ENCODE data around the gene CELSR2.

DNA sequence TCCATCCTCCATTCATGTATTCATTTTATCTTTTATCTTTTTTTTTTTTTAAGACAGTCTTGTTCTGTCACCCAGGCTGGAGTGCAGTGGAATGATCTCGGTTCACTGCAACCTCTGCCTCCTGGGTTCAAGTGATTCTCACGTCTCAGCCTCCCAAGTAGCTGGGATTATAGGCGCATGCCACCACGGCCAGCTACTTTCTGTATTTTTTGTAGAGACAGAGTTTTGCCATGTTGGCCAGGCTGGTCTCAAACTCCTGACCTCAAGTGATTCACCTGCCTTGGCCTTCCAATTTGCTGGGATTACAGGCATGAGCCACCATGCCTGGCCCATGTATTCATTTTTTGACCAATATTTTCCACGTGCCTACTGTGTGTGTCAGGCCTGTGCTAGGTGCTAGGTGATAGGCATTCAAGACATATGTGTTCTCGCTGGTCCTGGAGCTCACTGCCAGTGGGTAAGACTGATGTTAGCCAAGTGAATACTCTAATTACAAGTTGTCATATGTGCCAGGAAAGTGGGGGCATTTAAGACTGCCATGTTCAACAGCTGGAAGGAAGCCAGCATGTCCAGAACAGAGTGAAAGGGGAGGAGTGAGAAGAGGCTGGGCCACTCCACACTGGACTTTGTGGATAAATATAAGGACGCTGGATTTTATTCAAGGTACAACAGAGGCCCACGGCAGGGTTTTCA lies 5.3 kb upstream of the CELSR2 start:
- TF ChIP-seq POLR2AphosphoS5 (IDR thresholded peaks at IDR 0.05; ENCODE audit: low read depth, low read length), result no peak
- no peak for TF ChIP-seq TAF1 (IDR thresholded peaks at IDR 0.05; ENCODE audit: borderline replicate concordance, insufficient read depth, low read length)
- TF ChIP-seq, protein P1, sequence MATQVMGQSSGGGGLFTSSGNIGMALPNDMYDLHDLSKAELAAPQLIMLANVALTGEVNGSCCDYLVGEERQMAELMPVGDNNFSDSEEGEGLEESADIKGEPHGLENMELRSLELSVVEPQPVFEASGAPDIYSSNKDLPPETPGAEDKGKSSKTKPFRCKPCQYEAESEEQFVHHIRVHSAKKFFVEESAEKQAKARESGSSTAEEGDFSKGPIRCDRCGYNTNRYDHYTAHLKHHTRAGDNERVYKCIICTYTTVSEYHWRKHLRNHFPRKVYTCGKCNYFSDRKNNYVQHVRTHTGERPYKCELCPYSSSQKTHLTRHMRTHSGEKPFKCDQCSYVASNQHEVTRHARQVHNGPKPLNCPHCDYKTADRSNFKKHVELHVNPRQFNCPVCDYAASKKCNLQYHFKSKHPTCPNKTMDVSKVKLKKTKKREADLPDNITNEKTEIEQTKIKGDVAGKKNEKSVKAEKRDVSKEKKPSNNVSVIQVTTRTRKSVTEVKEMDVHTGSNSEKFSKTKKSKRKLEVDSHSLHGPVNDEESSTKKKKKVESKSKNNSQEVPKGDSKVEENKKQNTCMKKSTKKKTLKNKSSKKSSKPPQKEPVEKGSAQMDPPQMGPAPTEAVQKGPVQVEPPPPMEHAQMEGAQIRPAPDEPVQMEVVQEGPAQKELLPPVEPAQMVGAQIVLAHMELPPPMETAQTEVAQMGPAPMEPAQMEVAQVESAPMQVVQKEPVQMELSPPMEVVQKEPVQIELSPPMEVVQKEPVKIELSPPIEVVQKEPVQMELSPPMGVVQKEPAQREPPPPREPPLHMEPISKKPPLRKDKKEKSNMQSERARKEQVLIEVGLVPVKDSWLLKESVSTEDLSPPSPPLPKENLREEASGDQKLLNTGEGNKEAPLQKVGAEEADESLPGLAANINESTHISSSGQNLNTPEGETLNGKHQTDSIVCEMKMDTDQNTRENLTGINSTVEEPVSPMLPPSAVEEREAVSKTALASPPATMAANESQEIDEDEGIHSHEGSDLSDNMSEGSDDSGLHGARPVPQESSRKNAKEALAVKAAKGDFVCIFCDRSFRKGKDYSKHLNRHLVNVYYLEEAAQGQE (IDR thresholded peaks at IDR 0.05; ENCODE audit: insufficient read depth in 1 of 2, low read depth in 2 of 2, low read length in 2 of 2), result no peak
- TF ChIP-seq FOXP2 (optimal IDR thresholded peaks at IDR 0.05; ENCODE audit: borderline replicate concordance, extremely low read depth, extremely low read length, insufficient read depth), result no peak
- no peak for TF ChIP-seq SIN3A (IDR thresholded peaks at IDR 0.05; ENCODE audit: borderline replicate concordance, insufficient read depth, low read length)
